ENCODE data around the gene ANXA4.
"Not testable (repeated sequence)": the region's sequence is repeated elsewhere in the genome, so short reads cannot be mapped to it uniquely, and the experiment has no call there.

The ANXA4 gene

DNA sequence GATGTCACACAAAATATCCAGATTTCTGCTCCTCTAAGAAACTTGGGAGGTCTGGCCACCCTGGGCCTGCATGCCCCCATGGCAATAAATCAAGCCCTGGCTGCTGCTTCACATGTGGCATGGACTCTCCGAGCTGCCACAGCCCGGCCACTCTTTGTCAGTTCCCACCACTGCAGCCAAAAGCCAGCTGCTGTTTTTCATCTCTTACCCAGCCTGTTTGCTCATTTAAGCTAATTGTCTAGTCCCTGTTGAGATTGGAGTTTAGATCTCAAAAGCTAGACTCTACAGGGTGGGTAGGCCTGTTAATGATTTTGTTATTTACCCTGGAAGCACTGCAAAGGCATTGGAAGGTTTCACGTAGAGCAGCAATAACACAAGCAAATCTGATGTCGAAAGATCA lies 20.9 kb upstream of the ANXA4 start:
- no peak for DNase-seq

- no peak for DNase-seq
Observed at GRCh38 chr2:69723791-69724190, 18.1 kb upstream of the ANXA4 start.

GRCh38 chr2:69724540-69725159 lies 17.3 kb upstream of the ANXA4 start:
- DNase-seq = peak; percentile 63 to 81 (median 74)

GRCh38 chr2:69725706-69726360 lies 16.1 kb upstream of the ANXA4 start:
- DNase-seq = no peak

- no peak for DNase-seq
Observed at GRCh38 chr2:69729266-69729665, 12.7 kb upstream of the ANXA4 start.

DNA sequence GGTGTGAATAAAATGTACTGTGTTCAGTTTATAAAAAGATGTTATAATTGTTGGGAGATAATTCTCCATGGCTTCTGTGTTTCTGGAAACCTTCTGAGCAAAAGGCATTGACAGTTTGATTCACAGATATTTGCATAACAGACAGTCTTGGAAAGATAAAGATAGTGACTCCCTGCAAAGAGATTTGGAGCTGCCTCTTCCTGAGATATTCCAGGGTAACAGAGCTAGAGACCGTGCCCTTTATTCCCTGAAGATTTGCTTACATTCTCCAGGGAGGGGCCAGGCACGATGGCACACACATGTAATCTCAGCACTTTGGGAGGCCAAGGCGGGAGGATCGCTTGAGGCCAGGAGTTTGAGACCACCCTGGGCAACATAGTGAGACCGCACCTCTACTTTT lies 12.2 kb upstream of the ANXA4 start:
- DNase-seq = no peak

DNA sequence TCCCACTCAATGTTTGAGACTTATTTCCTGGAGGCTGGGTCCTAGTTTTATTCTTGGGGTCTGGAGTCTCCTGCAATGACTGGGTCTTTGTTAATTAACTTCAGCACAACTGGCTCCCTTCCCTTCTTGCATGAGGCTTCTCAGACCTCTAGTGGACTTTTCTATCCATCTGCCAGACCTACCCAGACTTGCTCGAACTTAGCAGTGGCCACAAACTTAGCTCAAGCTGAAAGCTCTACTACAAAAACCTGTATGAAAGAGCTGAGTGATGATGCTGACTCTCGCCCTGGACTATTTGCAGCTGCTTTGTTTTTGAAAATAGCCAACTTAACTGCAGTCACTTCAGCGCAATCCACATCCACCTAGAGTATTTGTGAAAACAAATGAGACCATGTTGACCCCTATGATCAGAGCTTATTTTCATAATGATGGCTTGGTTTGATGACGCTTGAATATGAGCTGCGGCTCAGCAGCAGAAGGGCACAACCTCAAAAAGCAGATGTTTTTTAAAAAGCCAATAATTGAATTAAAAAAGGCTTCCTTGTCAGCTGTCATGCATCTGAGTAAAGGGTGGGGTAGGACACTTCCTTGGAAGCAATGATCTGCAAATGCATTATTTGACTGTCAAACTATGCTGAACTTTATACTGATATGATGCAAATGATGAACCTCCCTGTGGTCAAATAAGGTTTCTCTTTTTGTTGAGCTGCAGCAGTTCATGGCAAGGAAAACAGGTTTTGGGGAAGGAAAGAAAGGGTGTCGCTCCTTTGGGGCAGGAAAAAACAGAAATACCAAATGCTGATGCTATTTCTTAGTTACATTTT lies 10.6 kb upstream of the ANXA4 start:
- no peak for DNase-seq

- no peak for DNase-seq
Observed at GRCh38 chr2:69733342-69734034, 8.4 kb upstream of the ANXA4 start.

GRCh38 chr2:69734035-69734611 lies 7.8 kb upstream of the ANXA4 start:
- no peak for DNase-seq

- no peak for DNase-seq
Observed at GRCh38 chr2:69734854-69735544, 6.9 kb upstream of the ANXA4 start.

- no peak for DNase-seq
Observed at GRCh38 chr2:69735686-69736085, 6.2 kb upstream of the ANXA4 start.

DNA sequence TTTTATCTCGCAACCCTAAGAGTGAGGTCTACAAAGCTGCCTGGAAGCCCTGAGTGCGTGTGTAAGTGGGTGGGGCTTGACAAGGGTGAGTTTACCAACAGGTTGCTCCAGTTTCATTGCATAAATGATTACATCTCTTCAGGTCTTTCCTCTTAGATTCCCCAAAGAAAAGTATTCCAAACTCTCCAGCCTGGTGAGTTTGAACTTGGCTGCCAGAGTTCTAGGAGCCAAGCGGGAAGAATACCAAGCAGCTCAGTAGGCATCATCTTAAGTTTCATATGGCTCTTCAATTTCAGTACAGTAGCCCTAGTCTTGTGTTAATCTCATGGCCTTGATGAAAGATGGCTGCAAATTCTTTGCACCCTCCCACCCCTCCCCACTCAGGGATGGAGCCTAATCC lies 3.8 kb upstream of the ANXA4 start:
- not testable (repeated sequence) for DNase-seq

GRCh38 chr2:69740502-69740951 lies 1.4 kb upstream of the ANXA4 start:
- no peak for DNase-seq

- peak in 3 of 5 experiments; percentile 4 to 56 (median 9) for DNase-seq
Observed at GRCh38 chr2:69741229-69741574, 732 bp upstream of the ANXA4 start.

GRCh38 chr2:69742322-69742952 lies 503 bp downstream of the ANXA4 start:
- DNase-seq = no peak

DNA sequence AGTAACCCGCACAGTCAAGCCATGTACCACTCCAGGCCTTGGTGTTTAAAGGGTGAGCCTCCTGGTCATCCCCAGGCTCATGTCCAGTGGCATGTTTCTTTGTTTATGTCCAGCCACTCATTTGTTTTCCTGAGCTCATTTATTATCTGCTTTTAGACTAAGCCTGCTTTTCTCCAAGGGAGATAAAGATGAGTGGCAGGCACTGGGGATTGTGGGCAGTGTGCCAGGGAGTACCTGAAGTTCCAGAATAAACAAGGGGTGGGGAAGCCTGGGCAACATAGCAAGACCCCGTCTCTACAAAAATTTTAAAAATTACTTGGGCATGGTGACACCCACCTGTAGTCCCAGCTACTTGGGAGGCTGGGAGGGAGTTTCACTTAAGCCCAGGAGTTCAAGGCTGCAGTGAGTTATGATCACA lies 1.9 kb downstream of the ANXA4 start:
- no peak for DNase-seq

DNA sequence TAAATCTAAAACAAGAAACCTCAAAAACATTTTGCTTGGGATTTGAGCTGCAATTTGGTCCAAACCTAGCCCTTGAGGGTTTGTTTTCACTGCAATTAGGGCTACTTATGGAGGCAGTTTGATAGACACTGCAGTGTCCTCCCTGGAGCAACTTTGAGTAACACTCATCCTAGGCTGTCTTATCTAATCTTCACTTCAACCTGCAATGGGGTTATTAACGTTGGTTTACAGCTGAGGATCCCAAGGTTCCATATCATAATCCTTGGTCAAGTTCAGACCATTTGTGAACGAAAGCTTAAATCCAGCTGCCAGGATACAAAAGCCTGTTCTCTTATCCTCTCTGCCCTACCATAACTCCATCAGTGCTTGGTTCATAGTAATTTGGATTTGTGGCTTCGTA lies 2.5 kb downstream of the ANXA4 start:
- DNase-seq = no peak

DNA sequence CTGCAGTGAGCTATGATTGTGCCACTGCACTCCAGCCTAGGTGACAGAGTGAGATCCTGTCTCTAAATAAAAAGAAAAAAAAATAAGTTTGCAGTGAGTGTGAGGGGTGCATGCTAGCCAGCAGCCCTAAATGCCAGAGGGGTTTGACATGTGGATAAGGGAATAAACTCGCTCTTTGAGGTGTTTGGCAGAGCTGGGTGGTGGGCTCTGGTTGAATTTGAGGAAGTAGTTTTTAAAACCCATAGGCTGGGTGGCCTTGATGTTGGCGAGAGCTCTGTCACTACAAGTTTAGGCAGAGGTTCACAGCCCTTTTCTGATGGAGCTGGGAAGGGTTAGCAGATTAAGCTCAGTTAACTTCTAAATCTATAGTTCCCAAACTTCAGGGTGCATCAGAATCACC lies 3.1 kb downstream of the ANXA4 start:
- no peak for DNase-seq

DNA sequence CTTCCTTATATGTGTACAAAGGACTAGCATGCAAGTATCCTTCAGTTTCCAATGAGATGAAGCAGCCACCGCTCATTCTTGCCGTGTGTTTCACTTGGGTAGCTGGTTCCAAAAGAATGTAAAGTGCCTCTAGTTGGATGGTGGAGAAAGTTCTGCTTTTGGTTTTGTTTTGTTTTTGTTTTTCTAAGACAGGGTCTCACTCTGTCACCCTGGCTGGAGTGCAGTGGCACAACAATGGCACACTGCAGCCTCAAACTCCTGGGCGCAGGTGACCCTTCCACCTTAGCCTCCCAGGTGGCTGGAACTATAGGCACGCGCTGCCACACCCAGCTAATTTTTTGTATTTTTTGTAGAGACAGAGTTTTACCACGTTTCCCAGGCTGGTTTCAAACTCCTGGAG lies 8.3 kb downstream of the ANXA4 start:
- no peak for DNase-seq

DNA sequence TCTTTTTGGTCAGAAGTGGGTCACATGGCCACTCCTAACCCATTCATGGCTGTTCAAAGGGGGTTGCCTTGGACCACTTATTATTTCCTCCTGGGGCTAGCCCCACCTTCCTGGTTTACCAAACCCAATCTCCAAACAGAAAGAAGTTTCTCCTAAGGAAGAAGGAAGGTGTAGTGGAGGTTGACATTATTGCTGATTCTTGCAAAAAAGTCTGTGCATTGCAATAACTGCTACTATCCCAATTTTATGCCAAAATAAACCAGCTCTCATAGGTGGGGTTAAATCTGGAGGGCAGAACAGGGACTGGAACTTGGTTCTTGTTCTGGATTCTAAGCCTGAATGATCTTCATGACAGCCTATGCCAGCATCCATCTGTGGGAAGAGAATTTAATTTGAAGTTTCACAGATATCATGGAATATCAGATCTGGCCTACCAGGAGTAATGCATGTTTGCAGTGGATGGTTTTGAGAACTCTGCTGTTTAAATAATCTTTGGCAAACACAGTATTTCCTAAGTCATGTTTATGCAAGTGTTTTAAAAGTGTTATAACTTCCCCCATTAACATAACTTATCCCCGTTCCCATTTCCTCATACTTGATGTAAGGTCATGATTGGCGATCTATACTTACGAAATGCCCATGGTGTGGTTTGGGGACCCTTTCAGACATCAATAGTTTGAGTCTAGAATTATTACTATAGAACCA lies 11.9 kb downstream of the ANXA4 start:
- no peak for DNase-seq

DNA sequence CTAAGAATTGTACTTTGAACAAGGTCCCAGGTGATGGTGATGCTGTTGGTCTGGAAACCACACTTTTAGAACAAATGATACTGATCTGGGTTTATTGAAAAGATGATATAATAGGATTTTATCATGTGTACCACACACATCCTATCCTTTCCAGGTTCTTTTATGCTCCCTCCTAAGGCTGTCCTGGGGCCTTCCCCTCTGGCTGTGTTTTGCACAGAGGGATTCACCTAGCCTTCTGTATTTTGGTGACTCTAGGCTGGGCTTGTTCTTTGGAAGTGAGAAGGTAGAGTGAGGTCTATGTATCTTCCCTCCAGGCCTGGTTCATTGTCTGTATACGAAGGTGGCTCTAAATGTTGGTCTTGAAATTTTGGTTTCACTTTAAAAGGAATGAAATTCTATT lies 12.7 kb downstream of the ANXA4 start:
- DNase-seq = no peak

Measured in T-helper 2 cell (primary cell).